HFFc6 (cell line): ENCODE data around the gene SEMA4B. TPM values are rescaled to one million over a fixed set of nuclear protein-coding genes. Genes with fewer than 3 reads are reported as not detected.

Experiments
- DNase-seq: peaks from one replicate; pipeline ENCODE4 v3.0.0-alpha.2; 2018
- H3K27ac Mint-ChIP-seq: 2 replicates; pipeline ENCODE4 v1.8.0; 2020; ENCODE audit warnings: mild to moderate bottlenecking, mixed read lengths
- H3K27me3 Mint-ChIP-seq: 2 replicates; pipeline ENCODE4 v1.8.0; 2021; ENCODE audit warnings: mild to moderate bottlenecking, moderate library complexity, mixed read lengths; ENCODE audit not compliant: insufficient read depth
- H3K36me3 Mint-ChIP-seq: 2 replicates; pipeline ENCODE4 v1.8.0; 2021; ENCODE audit warnings: low read depth, mixed read lengths
- H3K4me1 Mint-ChIP-seq: 2 replicates; pipeline ENCODE4 v1.8.0; 2020; ENCODE audit warnings: low read depth, mixed read lengths
- H3K4me3 Mint-ChIP-seq: 2 replicates; pipeline ENCODE4 v1.8.0; 2020; ENCODE audit warnings: mild to moderate bottlenecking, moderate library complexity, mixed read lengths
- H3K9me3 Mint-ChIP-seq: 2 replicates; pipeline ENCODE4 v1.8.0; 2020; ENCODE audit warnings: mild to moderate bottlenecking, mixed read lengths
- CTCF ChIP-seq: fragments of 200-600 bp; sonication (generic); IDR thresholded peaks from 2 replicates; pipeline ENCODE4 v1.5.0; 2021; ENCODE audit warnings: antibody characterized with exemption, mild to moderate bottlenecking
- total RNA-seq, 6 experiments: library from RNA; stranded (reverse); fragmentation: NEBNext Ultra II Directional; extraction: Animal tissue kit (Norgen Biotek cat#: 25700); gene quantifications; 2 replicates in 1 of 6; 3 replicates in 5 of 6; pipeline ENCODE4 v1.2.3, GENCODE V29; 2021

SEMA4B gene
- total RNA-seq, 6 experiments from 2014 or later = 5.6 to 7.7 (median 7.2) TPM

DNA sequence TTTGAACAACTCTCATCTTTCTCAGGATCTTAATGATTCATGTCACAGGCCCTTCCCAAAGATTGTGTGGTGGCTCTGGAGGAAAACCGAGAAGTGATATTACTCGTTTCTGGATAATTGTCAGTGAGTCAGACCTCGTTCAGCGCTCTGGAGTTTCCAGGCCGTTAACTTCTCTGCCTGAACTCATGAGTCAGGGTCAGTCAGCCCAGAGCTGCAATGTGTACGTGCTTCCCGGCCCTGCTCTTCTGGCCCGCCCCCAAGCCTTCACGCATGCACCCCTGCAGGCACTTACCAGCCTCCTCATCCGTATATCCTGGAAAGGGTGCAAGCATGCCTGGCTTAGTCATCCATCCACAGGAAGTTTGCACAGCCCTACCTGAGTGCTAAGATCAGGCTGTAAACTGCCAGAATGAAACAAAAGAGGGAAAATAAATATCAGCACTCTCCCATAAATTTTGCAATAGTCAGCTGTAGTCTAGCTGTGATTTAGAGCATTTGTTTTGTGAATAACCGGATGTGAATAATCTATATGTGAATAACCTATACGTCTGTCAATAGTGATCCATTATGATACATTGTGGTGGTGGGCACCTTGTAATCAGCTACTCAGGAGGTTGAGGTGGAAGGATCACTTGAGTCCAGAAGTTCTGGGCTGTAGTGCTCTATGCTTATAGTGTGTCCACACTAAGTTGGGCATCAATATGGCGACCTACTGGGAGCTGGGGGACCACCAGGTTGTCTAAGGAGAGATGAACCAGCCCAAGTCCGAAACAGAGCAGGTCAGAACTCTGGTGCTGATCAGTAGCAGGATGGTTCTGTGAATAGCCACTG lies 35.3 kb upstream of the SEMA4B start:
- no peak for TF ChIP-seq CTCF
- Mint-ChIP-seq H3K27ac (peak overlapping the region; percentile 79), H3K9me3 (no peaks in the 10 kb centered on the region), H3K36me3 (no peaks in the 10 kb centered on the region; the same call in 1 of the 2 replicates), H3K4me3 (peak overlapping the region; percentile 57), H3K27me3 (no peaks in the 10 kb centered on the region; the same call in 1 of the 2 replicates), H3K4me1 (peaks cover 17% of the 10 kb centered on the region)
- DNase-seq = peak; percentile 100

GRCh38 chr15:90167121-90167520 lies 34.0 kb upstream of the SEMA4B start:
- H3K36me3 Mint-ChIP-seq = no peaks in the 10 kb centered on the region; the same call in 1 of the 2 replicates
- no peaks in the 10 kb centered on the region for H3K9me3 Mint-ChIP-seq
- peaks cover 17% of the 10 kb centered on the region for H3K4me1 Mint-ChIP-seq
- no peak for TF ChIP-seq CTCF
- H3K4me3 Mint-ChIP-seq = no peak overlapping the region
- no peak for DNase-seq
- no peaks in the 10 kb centered on the region; the same call in 1 of the 2 replicates for H3K27me3 Mint-ChIP-seq
- no peak overlapping the region for H3K27ac Mint-ChIP-seq

GRCh38 chr15:90171623-90172022 lies 29.5 kb upstream of the SEMA4B start:
- peaks cover under 1% of the 10 kb centered on the region; the same call in 1 of the 2 replicates for H3K4me1 Mint-ChIP-seq
- DNase-seq = no peak
- no peak overlapping the region for H3K4me3 Mint-ChIP-seq
- peaks cover 3% of the 10 kb centered on the region; the same call in 1 of the 2 replicates for H3K36me3 Mint-ChIP-seq
- peaks cover 2% of the 10 kb centered on the region; the same call in 1 of the 2 replicates for H3K27me3 Mint-ChIP-seq
- TF ChIP-seq CTCF = no peak
- no peak overlapping the region for H3K27ac Mint-ChIP-seq
- peaks cover 4% of the 10 kb centered on the region; the same call in 1 of the 2 replicates for H3K9me3 Mint-ChIP-seq

GRCh38 chr15:90173372-90173771 lies 27.8 kb upstream of the SEMA4B start:
- DNase-seq = no peak
- Mint-ChIP-seq H3K4me1 (no peaks in the 10 kb centered on the region), H3K27me3 (peaks cover 6% of the 10 kb centered on the region), H3K9me3 (peaks cover 4% of the 10 kb centered on the region; the same call in 1 of the 2 replicates), H3K27ac (no peak overlapping the region), H3K36me3 (peaks cover 3% of the 10 kb centered on the region; the same call in 1 of the 2 replicates), H3K4me3 (no peak overlapping the region)
- no peak for TF ChIP-seq CTCF

DNA sequence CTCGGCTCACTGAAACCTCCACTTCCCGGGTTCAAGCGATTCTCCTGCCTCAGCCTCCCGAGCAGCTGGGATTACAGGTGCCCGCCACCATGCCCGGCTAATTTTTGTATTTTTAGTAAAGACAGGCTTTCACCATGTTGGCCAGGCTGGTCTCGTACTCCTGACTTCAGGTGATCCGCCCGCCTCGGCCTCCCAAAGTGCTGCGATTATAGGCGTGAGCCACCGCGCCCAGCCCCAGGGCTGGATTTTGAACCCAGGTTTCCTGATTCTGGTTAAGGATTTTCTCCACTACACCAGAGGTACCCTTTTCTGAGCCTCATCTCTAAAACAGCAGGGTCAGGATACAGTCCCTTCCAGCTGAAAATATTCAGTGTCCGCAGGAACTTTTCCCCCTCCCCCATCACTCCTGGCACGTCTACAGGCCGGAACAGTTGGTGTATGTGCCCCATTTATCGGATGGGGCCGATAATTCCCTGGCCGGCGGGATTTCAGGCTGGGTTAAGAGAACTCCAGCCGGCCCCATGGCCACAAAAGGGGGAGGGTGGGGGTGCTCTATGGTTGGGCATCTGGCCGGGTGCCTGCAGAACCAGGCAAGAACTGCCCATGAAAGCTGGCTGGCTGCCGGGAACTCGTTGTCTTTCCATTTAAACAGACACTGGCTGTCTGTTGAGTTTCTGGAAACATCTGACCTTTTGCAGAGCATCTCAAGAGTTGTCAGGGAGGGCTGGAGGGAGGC lies 26.8 kb upstream of the SEMA4B start:
- peaks cover 3% of the 10 kb centered on the region; the same call in 1 of the 2 replicates for H3K36me3 Mint-ChIP-seq
- H3K27ac Mint-ChIP-seq = no peak overlapping the region
- DNase-seq = no peak
- H3K4me3 Mint-ChIP-seq = no peak overlapping the region
- no peaks in the 10 kb centered on the region for H3K4me1 Mint-ChIP-seq
- no peak for TF ChIP-seq CTCF
- H3K9me3 Mint-ChIP-seq = peaks cover 4% of the 10 kb centered on the region; the same call in 1 of the 2 replicates
- peaks cover 12% of the 10 kb centered on the region for H3K27me3 Mint-ChIP-seq
